CD4-positive, alpha-beta memory T cell (primary cell): ENCODE measurements around the gene APOA1. TPM values are rescaled to one million over a fixed set of nuclear protein-coding genes. Genes with fewer than 3 reads are reported as not detected.

Experiments used
- CTCF ChIA-PET: fragments of 350-600 bp; sonication (Branson Sonifier 250); formaldehyde crosslinking; loops from one replicate; lab custom pipeline; 2021; ENCODE audit warnings: inconsistent platforms; ENCODE audit not compliant: partially characterized antibody; lab: Charles Lee
- POLR2A ChIA-PET: fragments of 350-600 bp; sonication (Branson Sonifier 250); formaldehyde crosslinking; loops from one replicate; lab custom pipeline; 2021; ENCODE audit not compliant: partially characterized antibody; lab: Charles Lee
- DNase-seq, 5 donors: peaks; one replicate each; pipeline versions ENCODE4 v3.0.0 to v3.0.0-alpha.2; 2020 to 2022; ENCODE audit warnings: mixed read lengths in 1 of 5
- H3K27ac ChIP-seq: one replicate; pipeline ENCODE4 v1.7.0; 2013; ENCODE audit warnings: low read depth, low read length
- H3K27me3 ChIP-seq: 2 replicates; pipeline ENCODE4 v1.7.0; 2013; ENCODE audit warnings: mild to moderate bottlenecking, low read length, moderate library complexity; ENCODE audit not compliant: insufficient read depth
- H3K36me3 ChIP-seq: 2 replicates; pipeline ENCODE4 v1.7.0; 2013; ENCODE audit warnings: mild to moderate bottlenecking, low read length, moderate library complexity; ENCODE audit not compliant: insufficient read depth
- H3K4me1 ChIP-seq: 2 replicates; pipeline ENCODE4 v1.7.0; 2013; ENCODE audit warnings: mild to moderate bottlenecking, low read length, moderate library complexity; ENCODE audit not compliant: insufficient read depth
- H3K4me3 ChIP-seq, 2 donors: one replicate each; pipeline ENCODE4 v1.7.0; 2013; ENCODE audit warnings: low read length in 2 of 2, mild to moderate bottlenecking in 1 of 2
- H3K9me3 ChIP-seq, 2 donors: one replicate each; pipeline ENCODE4 v1.7.0; 2013; ENCODE audit warnings: low read length in 2 of 2, control low read depth in 1 of 2; ENCODE audit not compliant: control insufficient read depth in 1 of 2
- H3K27ac Mint-ChIP-seq, 7 donors: one replicate each; pipeline ENCODE4 v1.8.0; 2020 to 2021; ENCODE audit warnings: mixed read lengths in 7 of 7, mild to moderate bottlenecking in 6 of 7, inconsistent platforms in 3 of 7, moderate library complexity in 3 of 7
- H3K27me3 Mint-ChIP-seq, 2 donors: one replicate each; pipeline ENCODE4 v1.8.0; 2020 to 2021; ENCODE audit warnings: mixed read lengths in 2 of 2
- H3K36me3 Mint-ChIP-seq, 2 donors: one replicate each; pipeline ENCODE4 v1.8.0; 2020 to 2021; ENCODE audit warnings: mixed read lengths in 2 of 2, inconsistent platforms in 1 of 2, mild to moderate bottlenecking in 1 of 2
- H3K4me1 Mint-ChIP-seq, 4 donors: one replicate each; pipeline ENCODE4 v1.8.0; 2020 to 2021; ENCODE audit warnings: mixed read lengths in 4 of 4, mild to moderate bottlenecking in 1 of 4
- H3K4me3 Mint-ChIP-seq, 8 donors: one replicate each; pipeline ENCODE4 v1.8.0; 2020 to 2021; ENCODE audit warnings: mixed read lengths in 8 of 8, mild to moderate bottlenecking in 7 of 8, moderate library complexity in 6 of 8, inconsistent platforms in 3 of 8
- H3K9me3 Mint-ChIP-seq, 8 donors: one replicate each; pipeline ENCODE4 v1.8.0; 2020 to 2021; ENCODE audit warnings: mixed read lengths in 8 of 8, mild to moderate bottlenecking in 5 of 8, inconsistent platforms in 3 of 8, moderate library complexity in 1 of 8
- intact Hi-C: fragments of 100-400 bp; cut with micrococcal nuclease; formaldehyde crosslinking; loops from one replicate; pipeline ENCODE4 v1.15.1; 2023
- polyA plus RNA-seq, 2 donors: library from polyadenylated mRNA; unstranded; fragments of 300-500 nt; fragmentation: Illumina TruSeq; gene quantifications; one replicate each; pipeline ENCODE4 v1.2.3, GENCODE V29; 2021
- total RNA-seq, 2 experiments: library from RNA; stranded (reverse); gene quantifications; one replicate each; pipeline ENCODE4 v1.2.3, GENCODE V29; 2021

The APOA1 gene
- total and polyA plus RNA-seq, 4 experiments from 2014 or later = 0.50 to 0.75 TPM; not detected in 2

GRCh38 chr11:116829525-116830183 lies 7.8 kb downstream of the APOA1 start, which contains the start of gene APOC3:
Gene APOC3 (plus strand): TSS chr11:116829907. CDS start chr11:116830583, 676 bp downstream.
- no peaks in the 10 kb centered on the region for H3K36me3 ChIP-seq
- no peak within 1 kb of the TSS for H3K27ac ChIP-seq
- ChIA-PET CTCF (interaction anchor here (0.9 to 1.0 kb wide), 2 partner anchors 38 to 276 kb away, joined by 3 to 4 read pairs; partner anchors contain the start of gene APOA5), POLR2A (interaction anchor here (0.5 kb wide), 1 partner anchor 15 kb away, joined by 3 read pairs; no protein-coding TSS in a partner anchor)
- DNase-seq = no peak
- H3K4me1 ChIP-seq = no peaks in the 10 kb centered on the region
- no peaks in the 10 kb centered on the region for H3K4me1 Mint-ChIP-seq
- no peaks in the 10 kb centered on the region for H3K27me3 Mint-ChIP-seq
- H3K27ac Mint-ChIP-seq = peak within 1 kb of the TSS in 1 of 7 donors; percentile 73
- intact Hi-C loops = no loop called here
- no peak within 1 kb of the TSS for H3K4me3 Mint-ChIP-seq
- no peaks in the 10 kb centered on the region for H3K9me3 Mint-ChIP-seq
- H3K36me3 Mint-ChIP-seq = no peaks in the 10 kb centered on the region
- H3K9me3 ChIP-seq = no peaks in the 10 kb centered on the region
- no peaks in the 10 kb centered on the region for H3K27me3 ChIP-seq
- H3K4me3 ChIP-seq = no peak within 1 kb of the TSS

GRCh38 chr11:116828632-116829524 lies 8.5 kb downstream of the APOA1 start:
- POLR2A ChIA-PET = no interaction called here
- H3K4me1 ChIP-seq = no peaks in the 10 kb centered on the region
- H3K27me3 ChIP-seq = no peaks in the 10 kb centered on the region
- Mint-ChIP-seq H3K36me3 (no peaks in the 10 kb centered on the region), H3K27me3 (no peaks in the 10 kb centered on the region), H3K9me3 (no peaks in the 10 kb centered on the region), H3K27ac (peak overlapping the region in 1 of 7 donors; percentile 73), H3K4me1 (no peaks in the 10 kb centered on the region), H3K4me3 (no peak overlapping the region)
- no peak for DNase-seq
- H3K36me3 ChIP-seq = no peaks in the 10 kb centered on the region
- no peak overlapping the region for H3K27ac ChIP-seq
- no peak overlapping the region for H3K4me3 ChIP-seq
- H3K9me3 ChIP-seq = no peaks in the 10 kb centered on the region
- CTCF ChIA-PET = no interaction called here
- intact Hi-C loops = no loop called here

- H3K4me3 Mint-ChIP-seq = no peak overlapping the region
- H3K36me3 ChIP-seq = no peaks in the 10 kb centered on the region
- DNase-seq = no peak
- intact Hi-C loops = no loop called here
- no peaks in the 10 kb centered on the region for H3K27me3 ChIP-seq
- ChIA-PET CTCF (interaction anchor here (1.0 kb wide), 1 partner anchor 9 kb away, joined by 3 read pairs; no protein-coding TSS in a partner anchor), POLR2A (no interaction called here)
- H3K4me1 ChIP-seq = no peaks in the 10 kb centered on the region
- no peaks in the 10 kb centered on the region for H3K9me3 ChIP-seq
- H3K27me3 Mint-ChIP-seq = no peaks in the 10 kb centered on the region
- H3K4me1 Mint-ChIP-seq = no peaks in the 10 kb centered on the region
- no peak overlapping the region for H3K27ac ChIP-seq
- no peak overlapping the region for H3K27ac Mint-ChIP-seq
- H3K36me3 Mint-ChIP-seq = no peaks in the 10 kb centered on the region
- no peak overlapping the region for H3K4me3 ChIP-seq
- H3K9me3 Mint-ChIP-seq = no peaks in the 10 kb centered on the region
These were observed 10.0 kb downstream of the APOA1 start for GRCh38 chr11:116827461-116827860.

GRCh38 chr11:116826751-116827431 lies 10.5 kb downstream of the APOA1 start:
- ChIA-PET CTCF (interaction anchor here (0.8 to 1.0 kb wide), 2 partner anchors 9 to 27 kb away, joined by 3 to 4 read pairs; no protein-coding TSS in a partner anchor), POLR2A (no interaction called here)
- Histone ChIP-seq H3K36me3 (no peaks in the 10 kb centered on the region), H3K4me3 (no peak overlapping the region), H3K4me1 (no peaks in the 10 kb centered on the region), H3K27ac (no peak overlapping the region), H3K27me3 (no peaks in the 10 kb centered on the region), H3K9me3 (no peaks in the 10 kb centered on the region)
- H3K36me3 Mint-ChIP-seq = no peaks in the 10 kb centered on the region
- no peak for DNase-seq
- H3K27me3 Mint-ChIP-seq = no peaks in the 10 kb centered on the region
- no peaks in the 10 kb centered on the region for H3K4me1 Mint-ChIP-seq
- H3K9me3 Mint-ChIP-seq = no peaks in the 10 kb centered on the region
- no peak overlapping the region for H3K27ac Mint-ChIP-seq
- no peak overlapping the region for H3K4me3 Mint-ChIP-seq
- intact Hi-C loops = no loop called here

- POLR2A ChIA-PET = no interaction called here
- Histone ChIP-seq H3K27ac (no peak overlapping the region), H3K9me3 (no peaks in the 10 kb centered on the region), H3K4me1 (no peaks in the 10 kb centered on the region), H3K4me3 (no peak overlapping the region), H3K27me3 (no peaks in the 10 kb centered on the region), H3K36me3 (no peaks in the 10 kb centered on the region)
- no peaks in the 10 kb centered on the region for H3K27me3 Mint-ChIP-seq
- intact Hi-C loops = no loop called here
- peak overlapping the region in 1 of 7 donors; percentile 68 for H3K27ac Mint-ChIP-seq
- no peaks in the 10 kb centered on the region for H3K9me3 Mint-ChIP-seq
- H3K36me3 Mint-ChIP-seq = no peaks in the 10 kb centered on the region
- CTCF ChIA-PET = interaction anchor here (0.8 to 1.1 kb wide), 2 partner anchors 28 to 280 kb away, joined by 3 to 4 read pairs; no protein-coding TSS in a partner anchor
- no peak overlapping the region for H3K4me3 Mint-ChIP-seq
- H3K4me1 Mint-ChIP-seq = no peaks in the 10 kb centered on the region
- DNase-seq = no peak
These were observed 11.3 kb downstream of the APOA1 start for GRCh38 chr11:116825854-116826750.

- H3K36me3 Mint-ChIP-seq = no peaks in the 10 kb centered on the region
- DNase-seq = no peak
- H3K4me3 Mint-ChIP-seq = no peak overlapping the region
- Histone ChIP-seq H3K9me3 (no peaks in the 10 kb centered on the region), H3K27me3 (no peaks in the 10 kb centered on the region), H3K4me3 (no peak overlapping the region), H3K36me3 (no peaks in the 10 kb centered on the region), H3K27ac (no peak overlapping the region), H3K4me1 (no peaks in the 10 kb centered on the region)
- ChIA-PET CTCF (interaction anchor here (1.1 kb wide), 1 partner anchor 281 kb away, joined by 3 read pairs; no protein-coding TSS in a partner anchor), POLR2A (no interaction called here)
- H3K27me3 Mint-ChIP-seq = no peaks in the 10 kb centered on the region
- H3K9me3 Mint-ChIP-seq = no peaks in the 10 kb centered on the region
- no peaks in the 10 kb centered on the region for H3K4me1 Mint-ChIP-seq
- intact Hi-C loops = no loop called here
- no peak overlapping the region for H3K27ac Mint-ChIP-seq
These were observed 12.0 kb downstream of the APOA1 start for GRCh38 chr11:116825434-116825833.
